OCI-LY3 (cell line): Measurements from ENCODE around the gene TRIM62.

ENCODE experiments used
- H2AFZ ChIP-seq: fragments of 200-600, 300-600 bp; shearing (Covaris generic); 2 replicates; pipeline ENCODE4 v1.6.0; 2014; ENCODE audit warnings: antibody characterized with exemption, low read depth, low read length
- H3K27ac ChIP-seq: fragments of 200-600, 300-600 bp; sonication (generic); 2 replicates; pipeline ENCODE4 v1.5.1; 2014; ENCODE audit warnings: mild to moderate bottlenecking, low read length, moderate library complexity, mixed read lengths
- H3K27me3 ChIP-seq: fragments of 200-600, 300-600 bp; sonication (generic); 2 replicates; pipeline ENCODE4 v1.6.1; 2014; ENCODE audit warnings: low read depth, low read length, mixed read lengths
- H3K36me3 ChIP-seq: fragments of 200-600, 300-600 bp; sonication (generic); replicated peaks from 2 replicates; pipeline ENCODE3; 2014; ENCODE audit warnings: low read depth, low read length, mixed read lengths
- H3K4me1 ChIP-seq: fragments of 300-600, 200-600 bp; sonication (generic); 2 replicates; pipeline ENCODE4 v1.6.1; 2014; ENCODE audit warnings: low read length, mixed read lengths
- H3K4me2 ChIP-seq: fragments of 200-600, 300-600 bp; sonication (generic); 2 replicates; pipeline ENCODE4 v1.6.1; 2014; ENCODE audit warnings: low read length, mixed read lengths
- H3K4me3 ChIP-seq: fragments of 300-600, 200-600 bp; sonication (generic); 2 replicates; pipeline ENCODE4 v1.5.1; 2014; ENCODE audit warnings: antibody characterized with exemption, mild to moderate bottlenecking, low read length, moderate library complexity
- H3K79me2 ChIP-seq: fragments of 300-600, 200-600 bp; shearing (Covaris generic); 2 replicates; pipeline ENCODE4 v1.6.1; 2014; ENCODE audit warnings: mild to moderate bottlenecking, low read length, mixed read lengths
- H3K9ac ChIP-seq: fragments of 300-600, 200-600 bp; shearing (Covaris generic); 2 replicates; pipeline ENCODE4 v1.6.0; 2014; ENCODE audit warnings: mild to moderate bottlenecking, low read length, moderate library complexity
- H3K9me3 ChIP-seq: fragments of 200-600, 300-600 bp; shearing (Covaris generic); 2 replicates; pipeline ENCODE4 v1.6.1; 2014; ENCODE audit warnings: low read length, mixed read lengths; ENCODE audit not compliant: insufficient read depth
- H4K20me1 ChIP-seq: fragments of 200-600, 300-600 bp; sonication (generic); 2 replicates; pipeline ENCODE4 v1.6.1; 2016; ENCODE audit warnings: low read length, mixed read lengths; ENCODE audit not compliant: insufficient read depth
- CTCF ChIP-seq: fragments of 200-600, 300-600 bp; sonication (generic); IDR thresholded peaks from 2 replicates; pipeline ENCODE4 v1.5.1; 2014; ENCODE audit warnings: antibody characterized with exemption, low read length, low read depth
- EZH2phosphoT487 ChIP-seq: fragments of 200-600 bp; shearing (Covaris generic); IDR thresholded peaks from 2 replicates; pipeline ENCODE4 v1.6.1; 2018; ENCODE audit warnings: antibody characterized with exemption, mixed run types, low read depth

Gene TRIM62

GRCh38 chr1:33177996-33178540 lies 3.8 kb downstream of the TRIM62 start:
- Histone ChIP-seq H3K27ac (no peak overlapping the region), H3K4me3 (no peak overlapping the region), H3K4me1 (peaks cover 6% of the 10 kb centered on the region), H3K27me3 (0 out of 2 replicates have a peak, but pooled peaks cover 4% of the 10 kb centered on the region), H3K9ac (no peak overlapping the region), H3K79me2 (no peaks in the 10 kb centered on the region), H4K20me1 (no peaks in the 10 kb centered on the region), H2AFZ (no peak overlapping the region), H3K4me2 (no peak overlapping the region), H3K36me3 (no peaks in the 10 kb centered on the region), H3K9me3 (no peaks in the 10 kb centered on the region)
- TF ChIP-seq EZH2phosphoT487, result no peak
- TF ChIP-seq CTCF, result no peak

GRCh38 chr1:33176887-33177286 lies 5.0 kb downstream of the TRIM62 start:
- no peak overlapping the region for H3K4me2 ChIP-seq
- no peaks in the 10 kb centered on the region for H3K79me2 ChIP-seq
- H3K9ac ChIP-seq, result no peak overlapping the region
- H3K36me3 ChIP-seq, result no peaks in the 10 kb centered on the region
- no peaks in the 10 kb centered on the region for H4K20me1 ChIP-seq
- H2AFZ ChIP-seq, result no peak overlapping the region
- no peaks in the 10 kb centered on the region for H3K9me3 ChIP-seq
- H3K4me1 ChIP-seq, result no peaks in the 10 kb centered on the region
- no peak for TF ChIP-seq EZH2phosphoT487
- no peak for TF ChIP-seq CTCF
- no peaks in the 10 kb centered on the region for H3K27me3 ChIP-seq
- no peak overlapping the region for H3K4me3 ChIP-seq
- H3K27ac ChIP-seq, result no peak overlapping the region

GRCh38 chr1:33176362-33176850 lies 5.4 kb downstream of the TRIM62 start:
- no peak overlapping the region for H3K9ac ChIP-seq
- no peak for TF ChIP-seq EZH2phosphoT487
- H3K27me3 ChIP-seq, result no peaks in the 10 kb centered on the region
- H3K4me2 ChIP-seq, result no peak overlapping the region
- no peak overlapping the region for H3K4me3 ChIP-seq
- no peak overlapping the region for H2AFZ ChIP-seq
- H3K36me3 ChIP-seq, result no peaks in the 10 kb centered on the region
- H4K20me1 ChIP-seq, result no peaks in the 10 kb centered on the region
- H3K4me1 ChIP-seq, result no peaks in the 10 kb centered on the region
- H3K79me2 ChIP-seq, result no peaks in the 10 kb centered on the region
- no peaks in the 10 kb centered on the region for H3K9me3 ChIP-seq
- H3K27ac ChIP-seq, result no peak overlapping the region

GRCh38 chr1:33175865-33176264 lies 6.0 kb downstream of the TRIM62 start:
- no peak overlapping the region for H2AFZ ChIP-seq
- no peak overlapping the region for H3K9ac ChIP-seq
- no peaks in the 10 kb centered on the region for H4K20me1 ChIP-seq
- no peaks in the 10 kb centered on the region for H3K36me3 ChIP-seq
- no peaks in the 10 kb centered on the region for H3K27me3 ChIP-seq
- no peaks in the 10 kb centered on the region for H3K4me1 ChIP-seq
- TF ChIP-seq CTCF (no peak), EZH2phosphoT487 (no peak)
- H3K9me3 ChIP-seq, result no peaks in the 10 kb centered on the region
- H3K79me2 ChIP-seq, result no peaks in the 10 kb centered on the region
- no peak overlapping the region for H3K4me3 ChIP-seq
- H3K4me2 ChIP-seq, result no peak overlapping the region
- H3K27ac ChIP-seq, result no peak overlapping the region
